MM.1S (cell line): ENCODE results near the gene WRAP73.
A peak's percentile ranks its signal among the peaks of the same experiment; 100 is the strongest.

Source experiments
- DNase-seq: peaks from one replicate; pipeline ENCODE4 v3.0.0-alpha.2; 2015
- H2AFZ ChIP-seq: fragments of 300-600 bp; sonication (generic); 2 replicates; pipeline ENCODE4 v1.6.0; 2016; ENCODE audit warnings: antibody characterized with exemption, low read length
- H3F3A ChIP-seq: fragments of 300-600 bp; sonication (generic); 2 replicates; pipeline ENCODE4 v1.6.1; 2016; ENCODE audit warnings: mild to moderate bottlenecking, antibody characterized with exemption, low read length, moderate library complexity, mixed read lengths; ENCODE audit not compliant: insufficient read depth
- H3K27ac ChIP-seq: fragments of 300-600 bp; sonication (generic); 2 replicates; pipeline ENCODE4 v1.5.1; 2016; ENCODE audit warnings: mild to moderate bottlenecking, low read length
- H3K27me3 ChIP-seq: fragments of 300-600 bp; sonication (generic); replicated peaks from 2 replicates; pipeline ENCODE4 v1.6.0; 2016; ENCODE audit warnings: low read length; ENCODE audit not compliant: insufficient read depth
- H3K36me3 ChIP-seq: fragments of 300-600 bp; sonication (generic); replicated peaks from 2 replicates; pipeline ENCODE4 v1.6.1; 2016; ENCODE audit warnings: mild to moderate bottlenecking, low read length, mixed read lengths; ENCODE audit not compliant: insufficient read depth
- H3K4me1 ChIP-seq: fragments of 300-600 bp; sonication (generic); 2 replicates; pipeline ENCODE4 v1.6.1; 2016; ENCODE audit warnings: low read length, mixed read lengths
- H3K4me2 ChIP-seq: fragments of 300-600 bp; sonication (generic); 2 replicates; pipeline ENCODE4 v1.6.0; 2016; ENCODE audit warnings: low read depth, low read length
- H3K4me3 ChIP-seq: fragments of 300-600 bp; sonication (generic); 2 replicates; pipeline ENCODE4 v1.5.1; 2016; ENCODE audit warnings: low read length, mixed read lengths
- H3K79me2 ChIP-seq: fragments of 300-600 bp; sonication (generic); 2 replicates; pipeline ENCODE4 v1.6.1; 2016; ENCODE audit warnings: mixed run types, low read length, mixed read lengths
- H3K9ac ChIP-seq: fragments of 300-600 bp; sonication (generic); 2 replicates; pipeline ENCODE4 v1.6.1; 2016; ENCODE audit warnings: low read length, mixed read lengths
- H3K9me2 ChIP-seq: fragments of 300-600 bp; sonication (generic); replicated peaks from 2 replicates; pipeline ENCODE4 v1.6.1; 2016; ENCODE audit warnings: mild to moderate bottlenecking, low read length, mixed read lengths; ENCODE audit not compliant: insufficient read depth
- H3K9me3 ChIP-seq: fragments of 300-600 bp; sonication (generic); replicated peaks from 2 replicates; pipeline ENCODE4 v1.6.1; 2016; ENCODE audit warnings: mild to moderate bottlenecking, low read length, mixed read lengths; ENCODE audit not compliant: insufficient read depth
- H4K20me1 ChIP-seq: fragments of 300-600 bp; sonication (generic); 2 replicates; pipeline ENCODE4 v1.6.1; 2016; ENCODE audit warnings: mild to moderate bottlenecking, low read length, moderate library complexity, mixed read lengths; ENCODE audit not compliant: insufficient read depth
- CTCF ChIP-seq: fragments of 300-600 bp; sonication (generic); IDR thresholded peaks from 2 replicates; pipeline ENCODE4 v1.5.1; 2016; ENCODE audit warnings: antibody characterized with exemption, low read length, mixed read lengths
- EZH2 ChIP-seq: fragments of 300-600 bp; sonication (generic); optimal IDR thresholded peaks from 2 replicates; pipeline ENCODE3; 2017; ENCODE audit warnings: low read depth, mild to moderate bottlenecking, antibody characterized with exemption, low read length, mixed read lengths
- EZH2phosphoT487 ChIP-seq: fragments of 300-600 bp; sonication (generic); IDR thresholded peaks from 2 replicates; pipeline ENCODE4 v1.6.1; 2018; ENCODE audit warnings: antibody characterized with exemption, low read length

The WRAP73 gene

GRCh38 chr1:3675436-3675835, 25.5 kb upstream of the WRAP73 start:
- H3F3A ChIP-seq, result no peaks in the 10 kb centered on the region
- H4K20me1 ChIP-seq, result no peaks in the 10 kb centered on the region
- H3K4me1 ChIP-seq, result no peaks in the 10 kb centered on the region; the same call in 1 of the 2 replicates
- H3K79me2 ChIP-seq, result peaks cover 27% of the 10 kb centered on the region
- H3K9me2 ChIP-seq, result no peaks in the 10 kb centered on the region
- TF ChIP-seq CTCF (no peak), EZH2 (no peak), EZH2phosphoT487 (no peak)
- H3K27ac ChIP-seq, result no peak overlapping the region
- no peak for DNase-seq
- no peak overlapping the region for H3K4me2 ChIP-seq
- H3K27me3 ChIP-seq, result no peaks in the 10 kb centered on the region
- H3K9me3 ChIP-seq, result no peaks in the 10 kb centered on the region
- no peak overlapping the region for H3K4me3 ChIP-seq
- H3K36me3 ChIP-seq, result no peaks in the 10 kb centered on the region
- H2AFZ ChIP-seq, result no peak overlapping the region
- no peak overlapping the region for H3K9ac ChIP-seq

- Histone ChIP-seq H3K9me2 (no peaks in the 10 kb centered on the region), H3K27ac (no peak overlapping the region), H3K36me3 (no peaks in the 10 kb centered on the region), H3K4me3 (no peak overlapping the region), H3K9me3 (no peaks in the 10 kb centered on the region), H3K79me2 (peaks cover 27% of the 10 kb centered on the region), H3K9ac (no peak overlapping the region), H3K4me2 (no peak overlapping the region), H3K27me3 (no peaks in the 10 kb centered on the region), H2AFZ (0 out of 2 replicates have a peak overlapping the region, but pooled peaks have one; percentile 87), H3F3A (no peaks in the 10 kb centered on the region), H4K20me1 (no peaks in the 10 kb centered on the region), H3K4me1 (no peaks in the 10 kb centered on the region; the same call in 1 of the 2 replicates)
- DNase-seq, result no peak
- TF ChIP-seq EZH2phosphoT487 (no peak), CTCF (no peak), EZH2 (no peak)
These were observed 24.5 kb upstream of the WRAP73 start for GRCh38 chr1:3674100-3675094.

GRCh38 chr1:3673381-3674099, 23.6 kb upstream of the WRAP73 start:
- Histone ChIP-seq H3K9me2 (no peaks in the 10 kb centered on the region), H3K9me3 (no peaks in the 10 kb centered on the region), H3K79me2 (peaks cover 27% of the 10 kb centered on the region), H3K27me3 (no peaks in the 10 kb centered on the region), H3K4me3 (peak overlapping the region; percentile 64), H3K36me3 (no peaks in the 10 kb centered on the region), H3K4me1 (no peaks in the 10 kb centered on the region; the same call in 1 of the 2 replicates), H3F3A (no peaks in the 10 kb centered on the region), H3K9ac (peak overlapping the region; percentile 47; the same call in 1 of the 2 replicates), H4K20me1 (no peaks in the 10 kb centered on the region), H3K4me2 (peak overlapping the region; percentile 79), H2AFZ (peak overlapping the region; percentile 87), H3K27ac (peak overlapping the region; percentile 48; the same call in 1 of the 2 replicates)
- TF ChIP-seq EZH2, result no peak
- TF ChIP-seq CTCF, result peak; percentile 39
- no peak for TF ChIP-seq EZH2phosphoT487
- peak; percentile 83 for DNase-seq
